C4-2B (cell line): ENCODE results near the gene MELK.

Source experiments
- CTCF ChIP-seq: fragments of 450-650 bp; conservative IDR thresholded peaks from 2 replicates; pipeline ENCODE4 v1.5.1; 2017; ENCODE audit warnings: mild to moderate bottlenecking
- ZFX ChIP-seq: fragments of 450-650 bp; IDR thresholded peaks from 2 replicates; pipeline ENCODE4 v1.6.1; 2017

GRCh38 chr9:36535107-36535506 lies 37.6 kb upstream of the MELK start:
- TF ChIP-seq CTCF (no peak), ZFX (no peak)
